ENCODE measurements around the gene VEZF1. TPM values are rescaled to one million over a fixed set of nuclear protein-coding genes. Genes with fewer than 3 reads are reported as not detected.

The VEZF1 gene
- total and polyA plus RNA-seq, 2 of the 8 experiments (the other 6 are each of a cell fraction or from before 2014, with no cell fraction given), result 28.9 to 61.9 TPM

DNA sequence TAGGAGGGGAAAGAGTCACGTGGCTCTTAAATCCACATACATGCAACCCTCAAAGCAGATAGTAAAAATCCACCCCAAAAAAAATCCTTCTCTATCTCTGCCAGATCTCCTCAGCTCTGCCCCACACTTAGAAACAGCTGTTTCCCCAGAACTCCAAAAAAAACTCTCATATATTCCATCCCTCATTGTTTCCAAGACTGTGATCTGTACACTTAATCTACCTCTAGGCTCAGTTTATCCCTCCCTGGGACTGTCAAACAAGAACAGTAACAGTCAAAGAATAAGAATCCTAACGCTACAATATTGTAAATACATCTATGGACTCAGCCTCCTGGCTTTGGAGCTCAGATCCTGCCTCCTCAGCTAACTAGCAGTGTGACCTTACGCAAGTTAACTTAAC, 44.4 kb downstream of the VEZF1 start:
- WGBS, 2 experiments (ENCODE audit: extremely low coverage in 1 of 2, insufficient coverage in 1 of 2, insufficient read length in 1 of 2, insufficient replicate concordance in 2 of 2, low coverage in 1 of 2, low lambda C conversion rate in 2 of 2, missing lambda C conversion rate in 1 of 2), result 87% methylated on average over 3 of the region's 3 CpGs; no CpG with 5 or more reads in 1 of the 2 experiments
- TF ChIP-seq ZNF274 (IDR thresholded peaks at IDR 0.05; ENCODE audit: borderline replicate concordance, extremely low read depth, low read length), result no peak
- TF ChIP-seq RXRA (IDR thresholded peaks at IDR 0.05; ENCODE audit: insufficient read depth, low read depth, low read length), result no peak
- no peak for TF ChIP-seq TEAD4 (IDR thresholded peaks at IDR 0.05; ENCODE audit: low read depth, low read length)
- TF ChIP-seq NANOG (IDR thresholded peaks at IDR 0.05; ENCODE audit: insufficient read depth, low read depth, low read length, poor library complexity, severe bottlenecking), result no peak

More for the DNA sequence above, 44.4 kb downstream of the VEZF1 start:
- H3K23me2 ChIP-seq (ENCODE audit: low read depth, low read length), result no peaks in the 10 kb centered on the region
- no peak overlapping the region for H3K18ac ChIP-seq (ENCODE audit: extremely low read depth, low read length)
- H2BK120ac ChIP-seq (replicated peaks; ENCODE audit: low read depth, low read length), result no peak overlapping the region
- H4K20me1 ChIP-seq (replicated peaks in 1 of 2; ENCODE audit: control insufficient read depth in 1 of 2, insufficient read depth in 2 of 2, low read length in 2 of 2), result no peaks in the 10 kb centered on the region
- no peak overlapping the region for H3K4ac ChIP-seq (replicated peaks; ENCODE audit: insufficient read length, low read depth, low read length)
- H3K4me2 ChIP-seq (ENCODE audit: insufficient read depth in 1 of 2, low read depth in 2 of 2, low read length in 2 of 2), result no peak overlapping the region
- no peak overlapping the region for H4K5ac ChIP-seq (ENCODE audit: insufficient read length, low read depth, low read length)
- no peaks in the 10 kb centered on the region; the same call in none of the 2 replicates for H3K79me1 ChIP-seq (ENCODE audit: low read depth, low read length)
- no peaks in the 10 kb centered on the region for H3K27me3 ChIP-seq (replicated peaks in 1 of 4; ENCODE audit: control insufficient read depth in 3 of 4, extremely low read depth in 1 of 4, insufficient read depth in 3 of 4, low read length in 3 of 4)
- no peak overlapping the region for H3K14ac ChIP-seq (ENCODE audit: insufficient read length)
- no peak overlapping the region for H2AFZ ChIP-seq (ENCODE audit: low read length)
- DNase-seq (ENCODE audit: low read depth in 1 of 2, low spot score in 2 of 2) (no peak), FAIRE-seq (no peak)
- H4K8ac ChIP-seq (ENCODE audit: extremely low read depth, insufficient read depth, low read length), result no peak overlapping the region
- H3K56ac ChIP-seq (replicated peaks; ENCODE audit: insufficient read length, low read depth, low read length), result no peak overlapping the region
- no peak overlapping the region for H3K27ac ChIP-seq (ENCODE audit: low read depth, low read length)
- no peaks in the 10 kb centered on the region for H3K36me3 ChIP-seq (ENCODE audit: control insufficient read depth in 2 of 4, insufficient read depth in 4 of 4, low read length in 3 of 4)
- H4K91ac ChIP-seq (replicated peaks; ENCODE audit: insufficient read length, low read length), result no peak overlapping the region
- ChIA-PET CTCF (ENCODE audit: partially characterized antibody) (interaction anchor here (0.8 to 6.8 kb wide), 8 partner anchors 9 to 56 kb away, joined by 3 to 33 read pairs (median 4); partner anchors contain the start of gene CUEDC1), POLR2A (ENCODE audit: partially characterized antibody) (interaction anchor here (1.2 kb wide), 1 partner anchor 38 kb away, joined by 3 read pairs; no protein-coding TSS in a partner anchor)
- peaks cover 3 to 14% (median 8%) of the 10 kb centered on the region in 4 experiments; a peak in 6 of 7 replicates for H3K4me1 ChIP-seq (replicated peaks in 1 of 4; ENCODE audit: control insufficient read depth in 3 of 4, insufficient read depth in 4 of 4, low read length in 3 of 4)
- no peaks in the 10 kb centered on the region for H3K9me3 ChIP-seq (ENCODE audit: insufficient read depth in 2 of 2, low read depth in 1 of 2, low read length in 1 of 2)
- no peaks in the 10 kb centered on the region for H3K79me2 ChIP-seq (ENCODE audit: control insufficient read depth in 1 of 2, insufficient read depth in 2 of 2, low read length in 2 of 2)
- H2BK12ac ChIP-seq (ENCODE audit: low read depth, low read length), result no peak overlapping the region
- H2BK15ac ChIP-seq (ENCODE audit: low read length), result no peak overlapping the region
- H3K9ac ChIP-seq (replicated peaks in 1 of 4; ENCODE audit: extremely low read depth in 1 of 4, low read depth in 3 of 4, low read length in 3 of 4), result no peak overlapping the region
- no peak overlapping the region for H2AK5ac ChIP-seq (ENCODE audit: low read depth, low read length)
- H3K23ac ChIP-seq (ENCODE audit: insufficient read length), result no peak overlapping the region
- H2BK20ac ChIP-seq (ENCODE audit: low read length), result no peak overlapping the region
- H3K4me3 ChIP-seq (ENCODE audit: extremely low read depth in 1 of 4, insufficient read depth in 2 of 4, low read depth in 3 of 4, low read length in 4 of 4), result no peak overlapping the region
- H2BK5ac ChIP-seq (ENCODE audit: low read depth, low read length), result no peak overlapping the region

Data from H1 (cell line).